ENCODE results near the gene SP110. TPM values are rescaled to one million over a fixed set of nuclear protein-coding genes. Genes with fewer than 3 reads are reported as not detected.

Gene SP110
- total RNA-seq, 1 experiment from 2014 or later = 11.9 TPM

GRCh38 chr2:230135130-230135525 is 84.7 kb downstream of the SP110 start:
- Mint-ChIP-seq H3K4me3 (ENCODE audit: unreplicated experiment) (no peak overlapping the region), H3K27me3 (ENCODE audit: insufficient read depth, unreplicated experiment) (no peaks in the 10 kb centered on the region), H3K27ac (ENCODE audit: low read depth, unreplicated experiment) (no peak overlapping the region), H3K36me3 (ENCODE audit: insufficient read depth, unreplicated experiment) (no peaks in the 10 kb centered on the region), H3K4me1 (ENCODE audit: insufficient read depth, unreplicated experiment) (no peaks in the 10 kb centered on the region), H3K9me3 (ENCODE audit: unreplicated experiment) (peaks cover 4% of the 10 kb centered on the region)
- ChIA-PET POLR2A (interaction anchor here (0.7 kb wide), 1 partner anchor 168 kb away, joined by 4 read pairs; no protein-coding TSS in a partner anchor), CTCF (interaction anchor here (0.9 kb wide), 1 partner anchor 12 kb away, joined by 3 read pairs; no protein-coding TSS in a partner anchor)
- no TSS peak for BruUV-seq (replicated peaks)
- intact Hi-C loops (cut with micrococcal nuclease) = no loop called here
- DNase-seq (ENCODE audit: unreplicated experiment) = no peak
- no peak for TF ChIP-seq CTCF (IDR thresholded peaks at IDR 0.05; ENCODE audit: unreplicated experiment)

GRCh38 chr2:230134496-230135129 is 85.2 kb downstream of the SP110 start:
- ChIA-PET POLR2A (interaction anchor here (0.6 to 0.7 kb wide), 2 partner anchors 34 to 168 kb away, joined by 3 to 4 read pairs; no protein-coding TSS in a partner anchor), CTCF (interaction anchor here (0.9 kb wide), 1 partner anchor 12 kb away, joined by 3 read pairs; no protein-coding TSS in a partner anchor)
- H3K27ac Mint-ChIP-seq (ENCODE audit: low read depth, unreplicated experiment) = no peak overlapping the region
- H3K4me3 Mint-ChIP-seq (ENCODE audit: unreplicated experiment) = no peak overlapping the region
- intact Hi-C loops (cut with micrococcal nuclease) = no loop called here
- DNase-seq (ENCODE audit: unreplicated experiment) = peak; percentile 42
- BruUV-seq (replicated peaks) = no TSS peak
- H3K4me1 Mint-ChIP-seq (ENCODE audit: insufficient read depth, unreplicated experiment) = no peaks in the 10 kb centered on the region
- H3K27me3 Mint-ChIP-seq (ENCODE audit: insufficient read depth, unreplicated experiment) = no peaks in the 10 kb centered on the region
- H3K36me3 Mint-ChIP-seq (ENCODE audit: insufficient read depth, unreplicated experiment) = no peaks in the 10 kb centered on the region
- no peaks in the 10 kb centered on the region for H3K9me3 Mint-ChIP-seq (ENCODE audit: unreplicated experiment)
- no peak for TF ChIP-seq CTCF (IDR thresholded peaks at IDR 0.05; ENCODE audit: unreplicated experiment)

- intact Hi-C loops (cut with micrococcal nuclease) = no loop called here
- no peak for DNase-seq (ENCODE audit: unreplicated experiment)
- Mint-ChIP-seq H3K27ac (ENCODE audit: low read depth, unreplicated experiment) (no peak overlapping the region), H3K36me3 (ENCODE audit: insufficient read depth, unreplicated experiment) (peaks cover 9% of the 10 kb centered on the region), H3K9me3 (ENCODE audit: unreplicated experiment) (no peaks in the 10 kb centered on the region), H3K4me3 (ENCODE audit: unreplicated experiment) (no peak overlapping the region), H3K4me1 (ENCODE audit: insufficient read depth, unreplicated experiment) (peaks cover 6% of the 10 kb centered on the region), H3K27me3 (ENCODE audit: insufficient read depth, unreplicated experiment) (no peaks in the 10 kb centered on the region)
- CTCF ChIA-PET = interaction anchor here (0.5 kb wide), 1 partner anchor 65 kb away, joined by 3 read pairs; no protein-coding TSS in a partner anchor
- BruUV-seq (replicated peaks) = no TSS peak
- POLR2A ChIA-PET = no interaction called here
- TF ChIP-seq CTCF (IDR thresholded peaks at IDR 0.05; ENCODE audit: unreplicated experiment) = no peak
These were observed 88.4 kb downstream of the SP110 start for GRCh38 chr2:230131366-230131765.

- DNase-seq (ENCODE audit: unreplicated experiment) = peak; percentile 5
- intact Hi-C loops (cut with micrococcal nuclease) = no loop called here
- Mint-ChIP-seq H3K27ac (ENCODE audit: low read depth, unreplicated experiment) (no peak overlapping the region), H3K36me3 (ENCODE audit: insufficient read depth, unreplicated experiment) (peaks cover 10% of the 10 kb centered on the region), H3K27me3 (ENCODE audit: insufficient read depth, unreplicated experiment) (no peaks in the 10 kb centered on the region), H3K9me3 (ENCODE audit: unreplicated experiment) (no peaks in the 10 kb centered on the region), H3K4me3 (ENCODE audit: unreplicated experiment) (no peak overlapping the region), H3K4me1 (ENCODE audit: insufficient read depth, unreplicated experiment) (peaks cover 6% of the 10 kb centered on the region)
- ChIA-PET POLR2A (no interaction called here), CTCF (interaction anchor here (0.5 to 1.0 kb wide), 2 partner anchors 14 to 65 kb away, joined by 3 read pairs; no protein-coding TSS in a partner anchor)
- TF ChIP-seq CTCF (IDR thresholded peaks at IDR 0.05; ENCODE audit: unreplicated experiment) = no peak
- BruUV-seq (replicated peaks) = no TSS peak
These were observed 89.0 kb downstream of the SP110 start for GRCh38 chr2:230130668-230131364.

Measured in MCF 10A (cell line).